ENCODE data around the gene PRPF19. TPM values are rescaled to one million over a fixed set of nuclear protein-coding genes. Genes with fewer than 3 reads are reported as not detected.

Gene PRPF19
- total and polyA plus RNA-seq, 10 of the 15 experiments (the other 5 are each of a cell fraction or from before 2014, with no cell fraction given) = 8.7 to 170 (median 61.3) TPM

GRCh38 chr11:60927600-60927999 lies 21.2 kb upstream of the PRPF19 start:
- H3K27ac ChIP-seq (ENCODE audit: control insufficient read depth, insufficient read depth) = no peak overlapping the region
- no peak overlapping the region for H3K4me3 ChIP-seq
- intact Hi-C loops (cut with micrococcal nuclease; ENCODE audit: unreplicated experiment) (no loop called here), in situ Hi-C loops (cut with MboI) (no loop called here)
- no peak overlapping the region for H3K4me2 ChIP-seq (ENCODE audit: control insufficient read depth, insufficient read depth)
- H3K4me1 ChIP-seq (ENCODE audit: control insufficient read depth, insufficient read depth, low read length) = peaks cover 34% of the 10 kb centered on the region
- no TSS peak for BruUV-seq (replicated peaks)
- ChIA-PET RAD21 (ENCODE audit: unreplicated experiment) (no interaction called here), POLR2A (interaction anchor here (1.4 kb wide), 1 partner anchor 10 kb away, joined by 3 read pairs; no protein-coding TSS in a partner anchor), SMC1A (ENCODE audit: uncharacterized antibody, unreplicated experiment) (interaction anchor here (0.8 to 2.3 kb wide), 2 partner anchors 12 to 21 kb away, joined by 3 to 10 read pairs; no protein-coding TSS in a partner anchor), CTCF (interaction anchor here (0.8 to 2.0 kb wide), 5 partner anchors 12 to 260 kb away, joined by 3 to 6 read pairs (median 4); partner anchors contain the start of gene TMEM109)
- H2AFZ ChIP-seq (ENCODE audit: control insufficient read depth, low read depth, low read length) = no peak overlapping the region
- H3K9ac ChIP-seq (ENCODE audit: control insufficient read depth, insufficient read depth, low read length) = no peak overlapping the region
- TF ChIP-seq IKZF1 (conservative IDR thresholded peaks at IDR 0.05) (no peak), MAX (IDR thresholded peaks at IDR 0.05; ENCODE audit: low read depth, low read length) (no peak), PML (IDR thresholded peaks at IDR 0.05; ENCODE audit: low read length) (no peak), IRF5 (IDR thresholded peaks at IDR 0.05; ENCODE audit: borderline replicate concordance) (no peak), NFIC (IDR thresholded peaks at IDR 0.05; ENCODE audit: low read depth, low read length) (no peak), GATAD2B (conservative IDR thresholded peaks at IDR 0.05; ENCODE audit: low read depth) (no peak)
- no peaks in the 10 kb centered on the region for H4K20me1 ChIP-seq (ENCODE audit: control insufficient read depth, insufficient read depth)
- H3K27me3 ChIP-seq (replicated peaks in 1 of 2; ENCODE audit: control insufficient read depth in 2 of 2, insufficient read depth in 2 of 2, low read length in 1 of 2) = no peaks in the 10 kb centered on the region
- ATAC-seq (no peak), DNase-seq (ENCODE audit: low read depth, low spot score) (no peak), FAIRE-seq (no peak)
- 67% methylated on average over 16 of the region's 16 CpGs for WGBS (ENCODE audit: insufficient coverage, insufficient replicate concordance, low lambda C conversion rate, missing lambda C conversion rate)
- H3K36me3 ChIP-seq (ENCODE audit: control insufficient read depth in 2 of 2, insufficient read depth in 2 of 2, low read length in 1 of 2) = peaks cover 0 to 1% of the 10 kb centered on the region in 2 experiments; a peak in 2 of 4 replicates
- H3K9me3 ChIP-seq (replicated peaks; ENCODE audit: control insufficient read depth, insufficient read depth, low read length) = no peaks in the 10 kb centered on the region
- no peaks in the 10 kb centered on the region for H3K79me2 ChIP-seq (ENCODE audit: control insufficient read depth, insufficient read depth, low read length)

Data from GM12878 (cell line).